T-helper 2 cell treated with Interferon-gamma antibody and Interleukin-4, amounts not matched to agents 5 μg/mL and 100 μg/mL, for 36 hours (primary cell): ENCODE measurements around the gene HP1BP3.
A peak's percentile ranks its signal among the peaks of the same experiment; 100 is the strongest.

Experiments
- DNase-seq: peaks from one replicate; pipeline ENCODE4 v3.0.0; 2021; ENCODE audit warnings: low spot score
- H3K27ac Mint-ChIP-seq: one replicate; pipeline ENCODE4 v1.8.0; 2021; ENCODE audit warnings: mild to moderate bottlenecking, mixed read lengths
- H3K27me3 Mint-ChIP-seq: one replicate; pipeline ENCODE4 v1.8.0; 2021; ENCODE audit warnings: low read depth, mixed read lengths
- H3K36me3 Mint-ChIP-seq: one replicate; pipeline ENCODE4 v1.8.0; 2021; ENCODE audit warnings: low read depth, mixed read lengths
- H3K4me1 Mint-ChIP-seq: one replicate; pipeline ENCODE4 v1.8.0; 2021; ENCODE audit warnings: low read depth, mixed read lengths
- H3K4me3 Mint-ChIP-seq: one replicate; pipeline ENCODE4 v1.8.0; 2022; ENCODE audit warnings: mild to moderate bottlenecking, moderate library complexity, mixed read lengths
- H3K9me3 Mint-ChIP-seq: one replicate; pipeline ENCODE4 v1.8.0; 2021; ENCODE audit warnings: mixed read lengths

Gene HP1BP3

GRCh38 chr1:20717452-20718342, 69.4 kb downstream of the HP1BP3 start, which contains the start of gene KIF17:
TSS of gene KIF17 (minus strand) at chr1:20718007. CDS start at chr1:20717706, 301 bp downstream.
- no peaks in the 10 kb centered on the region for H3K36me3 Mint-ChIP-seq
- peaks cover 43% of the 10 kb centered on the region for H3K27me3 Mint-ChIP-seq
- peak within 1 kb of the TSS; percentile 65 for H3K4me3 Mint-ChIP-seq
- peaks cover 2% of the 10 kb centered on the region for H3K4me1 Mint-ChIP-seq
- peak; percentile 64 for DNase-seq
- H3K27ac Mint-ChIP-seq: no peak within 1 kb of the TSS
- H3K9me3 Mint-ChIP-seq: no peaks in the 10 kb centered on the region

- Mint-ChIP-seq H3K27me3 (peaks cover 43% of the 10 kb centered on the region), H3K9me3 (no peaks in the 10 kb centered on the region), H3K36me3 (no peaks in the 10 kb centered on the region), H3K4me1 (peaks cover 2% of the 10 kb centered on the region), H3K4me3 (peak overlapping the region; percentile 65), H3K27ac (no peak overlapping the region)
- DNase-seq: no peak
These were observed 70.9 kb downstream of the HP1BP3 start for GRCh38 chr1:20716232-20716631.

- Mint-ChIP-seq H3K27ac (no peak overlapping the region), H3K4me1 (peaks cover 2% of the 10 kb centered on the region), H3K27me3 (peaks cover 40% of the 10 kb centered on the region), H3K36me3 (no peaks in the 10 kb centered on the region), H3K4me3 (no peak overlapping the region), H3K9me3 (no peaks in the 10 kb centered on the region)
- DNase-seq: no peak
These were observed 71.7 kb downstream of the HP1BP3 start for GRCh38 chr1:20715406-20715805.

- no peak overlapping the region for H3K27ac Mint-ChIP-seq
- no peak for DNase-seq
- no peaks in the 10 kb centered on the region for H3K36me3 Mint-ChIP-seq
- peaks cover 2% of the 10 kb centered on the region for H3K4me1 Mint-ChIP-seq
- H3K9me3 Mint-ChIP-seq: no peaks in the 10 kb centered on the region
- H3K27me3 Mint-ChIP-seq: peaks cover 23% of the 10 kb centered on the region
- no peak overlapping the region for H3K4me3 Mint-ChIP-seq
These were observed 73.7 kb downstream of the HP1BP3 start for GRCh38 chr1:20713440-20713839.

GRCh38 chr1:20712215-20712577, 74.9 kb downstream of the HP1BP3 start:
- no peak for DNase-seq
- Mint-ChIP-seq H3K27me3 (peaks cover 19% of the 10 kb centered on the region), H3K4me3 (no peak overlapping the region), H3K4me1 (peaks cover 2% of the 10 kb centered on the region), H3K36me3 (no peaks in the 10 kb centered on the region), H3K27ac (no peak overlapping the region), H3K9me3 (no peaks in the 10 kb centered on the region)

GRCh38 chr1:20711285-20712214, 75.6 kb downstream of the HP1BP3 start:
- Mint-ChIP-seq H3K36me3 (no peaks in the 10 kb centered on the region), H3K9me3 (no peaks in the 10 kb centered on the region), H3K4me3 (no peak overlapping the region), H3K27me3 (peaks cover 14% of the 10 kb centered on the region), H3K27ac (no peak overlapping the region), H3K4me1 (peaks cover 2% of the 10 kb centered on the region)
- DNase-seq: no peak

- Mint-ChIP-seq H3K27ac (no peak overlapping the region), H3K4me3 (no peak overlapping the region), H3K9me3 (no peaks in the 10 kb centered on the region), H3K36me3 (no peaks in the 10 kb centered on the region), H3K27me3 (peaks cover 6% of the 10 kb centered on the region), H3K4me1 (no peaks in the 10 kb centered on the region)
- DNase-seq: no peak
These were observed 76.4 kb downstream of the HP1BP3 start for GRCh38 chr1:20710469-20711284.

GRCh38 chr1:20709868-20710267, 77.2 kb downstream of the HP1BP3 start:
- Mint-ChIP-seq H3K36me3 (no peaks in the 10 kb centered on the region), H3K4me3 (no peak overlapping the region), H3K9me3 (no peaks in the 10 kb centered on the region), H3K27me3 (peaks cover 2% of the 10 kb centered on the region), H3K27ac (no peak overlapping the region), H3K4me1 (no peaks in the 10 kb centered on the region)
- DNase-seq: no peak

GRCh38 chr1:20708891-20709290, 78.2 kb downstream of the HP1BP3 start:
- Mint-ChIP-seq H3K4me3 (no peak overlapping the region), H3K9me3 (no peaks in the 10 kb centered on the region), H3K36me3 (no peaks in the 10 kb centered on the region), H3K27ac (no peak overlapping the region), H3K27me3 (peaks cover 2% of the 10 kb centered on the region), H3K4me1 (no peaks in the 10 kb centered on the region)
- DNase-seq: no peak

- no peaks in the 10 kb centered on the region for H3K36me3 Mint-ChIP-seq
- H3K27ac Mint-ChIP-seq: no peak overlapping the region
- DNase-seq: no peak
- H3K27me3 Mint-ChIP-seq: peaks cover 2% of the 10 kb centered on the region
- H3K4me1 Mint-ChIP-seq: no peaks in the 10 kb centered on the region
- no peak overlapping the region for H3K4me3 Mint-ChIP-seq
- H3K9me3 Mint-ChIP-seq: no peaks in the 10 kb centered on the region
These were observed 79.0 kb downstream of the HP1BP3 start for GRCh38 chr1:20708057-20708456.

- H3K27ac Mint-ChIP-seq: no peak overlapping the region
- no peaks in the 10 kb centered on the region for H3K4me1 Mint-ChIP-seq
- DNase-seq: no peak
- no peaks in the 10 kb centered on the region for H3K9me3 Mint-ChIP-seq
- no peak overlapping the region for H3K4me3 Mint-ChIP-seq
- H3K27me3 Mint-ChIP-seq: peaks cover 2% of the 10 kb centered on the region
- H3K36me3 Mint-ChIP-seq: no peaks in the 10 kb centered on the region
These were observed 80.3 kb downstream of the HP1BP3 start for GRCh38 chr1:20706841-20707240.

- no peaks in the 10 kb centered on the region for H3K36me3 Mint-ChIP-seq
These were observed 81.8 kb downstream of the HP1BP3 start for GRCh38 chr1:20705203-20705755.

More at GRCh38 chr1:20705203-20705755, 81.8 kb downstream of the HP1BP3 start:
- H3K27ac Mint-ChIP-seq: no peak overlapping the region
- H3K27me3 Mint-ChIP-seq: peaks cover 2% of the 10 kb centered on the region
- H3K4me3 Mint-ChIP-seq: no peak overlapping the region
- no peaks in the 10 kb centered on the region for H3K4me1 Mint-ChIP-seq
- no peak for DNase-seq
- H3K9me3 Mint-ChIP-seq: no peaks in the 10 kb centered on the region
